ENCODE results near the gene PANX3.

The PANX3 gene, protein sequence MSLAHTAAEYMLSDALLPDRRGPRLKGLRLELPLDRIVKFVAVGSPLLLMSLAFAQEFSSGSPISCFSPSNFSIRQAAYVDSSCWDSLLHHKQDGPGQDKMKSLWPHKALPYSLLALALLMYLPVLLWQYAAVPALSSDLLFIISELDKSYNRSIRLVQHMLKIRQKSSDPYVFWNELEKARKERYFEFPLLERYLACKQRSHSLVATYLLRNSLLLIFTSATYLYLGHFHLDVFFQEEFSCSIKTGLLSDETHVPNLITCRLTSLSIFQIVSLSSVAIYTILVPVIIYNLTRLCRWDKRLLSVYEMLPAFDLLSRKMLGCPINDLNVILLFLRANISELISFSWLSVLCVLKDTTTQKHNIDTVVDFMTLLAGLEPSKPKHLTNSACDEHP

DNA sequence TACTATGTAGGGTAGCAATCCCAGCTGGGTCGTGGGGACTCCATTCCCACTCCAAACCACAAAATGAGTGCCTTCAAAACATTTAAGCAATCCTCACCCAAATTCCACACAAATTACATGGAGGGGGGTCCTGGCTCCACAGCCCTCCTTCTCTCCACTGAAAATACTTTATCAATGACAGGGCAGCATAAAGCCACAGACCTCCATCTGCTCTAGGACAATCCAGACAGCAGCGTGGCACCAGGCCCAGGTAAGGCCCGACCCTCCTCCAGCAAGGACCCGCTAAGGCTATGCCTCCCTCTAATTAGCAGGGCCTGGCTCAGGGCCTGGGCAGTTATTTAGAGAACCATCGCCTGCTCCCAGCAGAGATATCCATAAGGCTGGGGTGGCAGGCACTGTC, at the start of gene PANX3:
Gene PANX3 (plus strand): TSS at position 365 of the 400 bp plus-strand sequence. CDS start 129 bp downstream, outside the sequence.
- TF ChIP-seq GATA3 (IDR thresholded peaks at IDR 0.05; ENCODE audit: low read depth, low read length) (no peak), GATA2 (IDR thresholded peaks at IDR 0.05; ENCODE audit: low read depth, low read length) (no peak)

DNA sequence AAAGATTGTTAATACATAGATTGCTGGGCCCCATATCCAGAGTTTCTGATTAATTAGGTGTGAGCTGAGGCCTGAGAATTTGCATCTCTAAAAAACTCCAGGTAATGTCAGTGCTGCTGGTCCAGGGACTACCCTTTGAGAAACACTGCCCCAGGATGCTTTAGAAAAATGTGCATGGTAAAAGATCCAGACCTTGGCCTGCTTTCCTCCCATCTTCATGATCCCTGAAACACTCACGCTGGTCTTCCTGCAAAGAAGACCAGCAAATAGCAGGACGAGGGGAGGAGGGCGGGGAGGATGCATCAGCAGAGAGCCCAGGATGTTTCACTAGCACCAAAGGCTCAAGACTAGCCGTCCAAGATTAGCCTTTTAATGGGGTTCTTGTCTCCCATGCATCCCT, 41.5 kb upstream of the PANX3 start, which contains the start of gene OR8A1:
Gene OR8A1 (plus strand): TSS at position 301 of the 400 bp plus-strand sequence. CDS start 123 bp downstream, outside the sequence.
- TF ChIP-seq GATA3 (IDR thresholded peaks at IDR 0.05; ENCODE audit: low read depth, low read length) (no peak), GATA2 (IDR thresholded peaks at IDR 0.05; ENCODE audit: low read depth, low read length) (no peak)

DNA sequence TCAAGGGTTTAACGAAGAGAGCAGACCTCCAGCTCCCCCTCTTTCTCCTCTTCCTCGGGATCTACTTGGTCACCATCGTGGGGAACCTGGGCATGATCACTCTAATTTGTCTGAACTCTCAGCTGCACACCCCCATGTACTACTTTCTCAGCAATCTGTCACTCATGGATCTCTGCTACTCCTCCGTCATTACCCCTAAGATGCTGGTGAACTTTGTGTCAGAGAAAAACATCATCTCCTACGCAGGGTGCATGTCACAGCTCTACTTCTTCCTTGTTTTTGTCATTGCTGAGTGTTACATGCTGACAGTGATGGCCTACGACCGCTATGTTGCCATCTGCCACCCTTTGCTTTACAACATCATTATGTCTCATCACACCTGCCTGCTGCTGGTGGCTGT, 41.1 kb upstream of the PANX3 start:
- TF ChIP-seq GATA2 (IDR thresholded peaks at IDR 0.05; ENCODE audit: low read depth, low read length) (no peak), GATA3 (IDR thresholded peaks at IDR 0.05; ENCODE audit: low read depth, low read length) (no peak)

DNA sequence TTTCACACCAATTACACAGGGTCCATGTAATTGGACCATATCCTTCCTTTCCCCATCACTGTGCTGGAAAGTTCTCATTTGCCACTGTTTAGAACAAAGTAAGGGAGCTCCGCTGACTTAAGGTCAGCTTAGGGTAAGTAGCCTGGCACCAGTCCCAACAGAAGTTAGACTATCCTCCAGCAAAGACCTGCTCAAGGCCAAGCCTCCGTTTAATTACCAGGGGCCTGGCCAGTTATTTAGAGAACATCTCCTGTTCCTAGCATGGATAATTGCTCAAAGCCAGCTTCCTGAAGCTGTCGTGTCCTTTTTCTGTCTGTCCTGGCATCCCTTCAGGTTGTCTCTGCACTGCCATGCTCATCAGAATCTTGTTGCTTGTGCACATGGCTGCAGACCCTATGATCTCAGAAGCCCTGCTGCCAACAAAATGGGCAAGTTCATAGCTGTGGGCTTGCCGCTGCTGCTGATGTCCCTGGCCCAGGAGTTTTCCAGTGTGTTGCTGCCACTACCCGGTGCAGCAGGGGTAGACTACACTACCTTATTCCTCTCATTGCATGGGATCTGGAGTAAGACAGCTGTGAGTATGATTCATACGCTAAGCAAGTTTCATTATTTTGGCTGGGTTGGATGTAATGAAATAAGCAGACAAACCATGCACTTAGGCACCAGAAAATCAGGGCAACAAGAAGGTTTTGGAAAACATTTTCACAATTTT, 33.4 kb upstream of the PANX3 start:
- TF ChIP-seq GATA2 (IDR thresholded peaks at IDR 0.05; ENCODE audit: low read depth, low read length) (no peak), GATA3 (IDR thresholded peaks at IDR 0.05; ENCODE audit: low read depth, low read length) (no peak)

DNA sequence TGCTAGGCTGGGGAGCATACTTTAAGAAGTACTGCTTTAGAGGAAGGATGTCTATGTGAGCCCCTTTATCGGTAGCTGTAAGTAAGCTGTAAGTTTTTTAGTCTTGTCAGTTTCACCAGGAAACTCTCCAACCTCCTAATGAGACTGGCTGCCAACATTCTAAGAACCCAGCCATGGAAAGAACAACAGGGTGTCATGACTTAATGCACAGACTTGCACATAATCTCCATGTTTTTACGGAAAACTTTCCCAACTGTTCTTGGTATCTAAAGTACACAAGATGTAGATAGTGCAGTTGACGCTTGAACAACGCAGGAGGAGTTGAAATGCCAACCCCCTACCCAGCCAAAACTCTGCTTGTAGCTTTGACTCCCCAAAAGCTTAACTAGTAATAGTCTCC, 32.5 kb upstream of the PANX3 start:
- TF ChIP-seq GATA3 (IDR thresholded peaks at IDR 0.05; ENCODE audit: low read depth, low read length) (no peak), GATA2 (IDR thresholded peaks at IDR 0.05; ENCODE audit: low read depth, low read length) (no peak)

DNA sequence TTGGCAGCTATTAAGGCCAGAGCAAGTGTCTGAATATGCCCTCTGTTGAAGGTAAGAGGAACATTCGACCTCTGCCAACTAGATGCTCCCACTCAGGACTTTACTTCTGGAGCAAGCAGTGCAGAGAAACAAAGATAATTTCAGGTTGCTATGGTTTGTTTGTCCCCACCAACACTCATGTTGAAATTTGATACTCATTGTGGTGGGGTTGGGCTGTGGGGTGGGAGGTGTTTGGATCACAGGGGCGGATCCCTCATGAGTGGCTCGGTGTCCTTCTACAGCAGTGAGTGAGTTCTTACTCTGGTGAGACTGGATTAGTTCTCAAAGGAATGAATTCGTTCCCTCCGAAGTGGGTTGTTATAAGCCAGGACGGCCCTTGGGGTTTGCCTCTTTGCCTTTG, 29.4 kb upstream of the PANX3 start:
- no peak for TF ChIP-seq GATA3 (IDR thresholded peaks at IDR 0.05; ENCODE audit: low read depth, low read length)
- TF ChIP-seq GATA2 (IDR thresholded peaks at IDR 0.05; ENCODE audit: low read depth, low read length): no peak

DNA sequence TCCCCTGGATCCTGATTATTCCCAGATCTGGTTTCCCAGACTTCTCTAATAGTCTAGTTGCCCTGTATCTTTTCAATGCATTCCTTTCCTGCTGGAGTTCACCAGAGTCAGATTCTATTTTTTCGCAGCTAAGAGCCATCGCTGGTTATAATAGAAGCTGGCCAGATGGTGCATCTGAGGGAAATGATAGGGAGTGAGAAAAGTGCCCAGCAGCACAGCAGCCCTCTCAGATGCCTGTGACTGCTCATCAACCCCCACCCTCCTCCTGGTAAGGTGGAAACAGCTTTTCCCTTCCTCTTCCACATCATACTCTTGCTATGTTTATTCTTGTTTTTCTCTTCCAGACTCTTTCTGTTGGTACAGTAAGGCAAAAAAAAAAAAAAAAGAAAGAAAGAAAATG, 28.7 kb upstream of the PANX3 start:
- no peak for TF ChIP-seq GATA2 (IDR thresholded peaks at IDR 0.05; ENCODE audit: low read depth, low read length)
- TF ChIP-seq GATA3 (IDR thresholded peaks at IDR 0.05; ENCODE audit: low read depth, low read length): no peak

DNA sequence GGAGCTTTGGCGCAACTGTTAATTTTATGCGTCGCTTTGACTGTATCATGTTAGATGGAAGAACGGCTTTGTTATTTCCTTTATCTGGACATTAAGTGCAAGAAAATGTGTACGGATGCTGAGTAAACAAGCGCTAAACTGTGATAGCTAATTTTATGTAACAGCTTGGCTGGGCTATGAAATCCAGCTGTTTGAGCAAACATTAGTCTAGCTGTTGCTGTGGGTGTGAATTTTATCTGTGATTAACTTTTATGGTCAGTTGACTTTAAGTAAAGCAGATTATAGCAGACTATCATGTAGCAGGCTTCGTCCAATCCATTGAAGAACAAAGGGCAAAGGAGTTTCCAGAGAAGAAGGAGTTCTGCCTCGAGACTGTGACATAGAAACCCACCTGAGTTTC, 27.4 kb upstream of the PANX3 start:
- no peak for TF ChIP-seq GATA3 (IDR thresholded peaks at IDR 0.05; ENCODE audit: low read depth, low read length)
- TF ChIP-seq GATA2 (IDR thresholded peaks at IDR 0.05; ENCODE audit: low read depth, low read length): no peak

DNA sequence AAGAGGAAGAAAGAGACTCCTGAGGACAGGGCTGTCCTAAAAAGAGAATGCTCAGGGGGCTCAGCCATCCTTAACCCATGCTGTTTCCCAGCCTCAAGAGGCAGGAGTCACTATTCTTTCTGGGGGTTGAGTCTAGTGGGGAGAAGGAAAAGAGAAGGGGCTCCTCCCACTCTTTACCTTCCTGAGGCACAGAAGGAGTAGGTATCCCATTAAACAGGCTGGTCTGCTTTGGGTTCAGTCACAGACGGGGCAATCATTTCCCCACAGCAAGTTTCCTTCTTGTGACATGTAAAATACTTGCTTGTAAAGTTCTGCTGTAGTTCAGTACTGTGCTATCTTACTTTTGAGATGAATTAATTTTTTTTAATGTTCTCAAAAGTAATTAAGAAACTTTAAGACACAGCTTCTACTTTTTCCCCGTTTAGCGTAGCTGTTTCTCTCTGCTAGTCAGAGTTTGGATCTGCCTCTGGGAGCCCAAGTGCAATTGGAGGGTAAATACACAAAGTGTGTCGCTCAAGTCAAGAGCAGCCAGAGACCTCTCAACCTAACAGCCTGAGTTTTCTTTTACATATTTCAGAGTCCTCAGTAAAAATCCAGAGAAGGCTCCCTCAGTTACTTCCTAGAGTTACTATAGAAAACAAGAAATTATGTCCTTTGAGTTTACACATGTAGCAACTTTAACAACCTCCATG, 26.4 kb upstream of the PANX3 start:
- TF ChIP-seq GATA3 (IDR thresholded peaks at IDR 0.05; ENCODE audit: low read depth, low read length): no peak
- no peak for TF ChIP-seq GATA2 (IDR thresholded peaks at IDR 0.05; ENCODE audit: low read depth, low read length)

DNA sequence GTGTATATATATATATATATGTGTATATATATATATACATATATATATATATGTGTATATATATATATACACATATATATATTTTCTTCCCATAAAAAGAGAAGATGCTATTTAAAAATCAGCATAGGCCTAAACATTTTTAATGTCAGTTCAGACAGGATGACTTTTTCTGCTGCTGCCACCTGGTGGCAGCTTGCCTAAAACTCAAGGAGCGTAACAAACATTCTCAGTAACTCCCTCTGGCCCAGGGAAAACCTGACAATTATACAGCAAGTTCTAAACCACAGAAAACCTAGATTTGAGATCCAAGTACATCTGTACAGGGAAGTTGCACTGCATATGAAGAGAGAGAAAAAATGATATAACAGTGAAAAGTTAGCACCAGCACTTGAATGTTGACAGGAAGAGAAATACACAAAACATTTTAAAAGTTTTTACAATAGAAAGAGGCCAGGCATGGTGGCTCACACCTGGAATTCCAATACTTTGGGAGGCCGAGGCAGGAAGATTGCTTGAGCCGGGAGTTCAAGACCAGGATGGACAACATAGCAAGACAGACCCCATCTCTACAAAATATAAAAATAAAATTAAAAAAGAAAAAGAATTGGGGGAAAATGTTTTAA, 24.9 kb upstream of the PANX3 start:
- TF ChIP-seq GATA2 (IDR thresholded peaks at IDR 0.05; ENCODE audit: low read depth, low read length) (no peak), GATA3 (IDR thresholded peaks at IDR 0.05; ENCODE audit: low read depth, low read length) (no peak)

DNA sequence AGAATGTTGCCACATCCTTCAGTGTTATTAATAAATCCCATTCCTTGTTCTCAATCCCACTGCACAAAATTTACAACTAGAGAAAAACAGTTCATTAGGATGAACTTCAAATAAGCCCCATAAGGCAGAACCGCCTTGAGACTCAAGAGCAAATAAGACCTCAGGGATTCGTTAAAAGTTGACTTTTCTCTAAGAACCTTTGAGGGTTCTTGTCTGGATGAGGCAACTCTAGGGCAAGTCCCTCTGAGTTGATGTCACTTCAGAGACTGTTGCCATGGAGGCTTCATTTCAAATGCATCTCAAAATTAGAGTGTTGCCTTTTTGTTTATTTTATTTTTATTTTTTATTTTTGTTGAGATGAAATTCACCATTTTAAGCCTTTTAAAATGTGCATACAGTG, 19.8 kb upstream of the PANX3 start:
- no peak for TF ChIP-seq GATA2 (IDR thresholded peaks at IDR 0.05; ENCODE audit: low read depth, low read length)
- TF ChIP-seq GATA3 (IDR thresholded peaks at IDR 0.05; ENCODE audit: low read depth, low read length): no peak

DNA sequence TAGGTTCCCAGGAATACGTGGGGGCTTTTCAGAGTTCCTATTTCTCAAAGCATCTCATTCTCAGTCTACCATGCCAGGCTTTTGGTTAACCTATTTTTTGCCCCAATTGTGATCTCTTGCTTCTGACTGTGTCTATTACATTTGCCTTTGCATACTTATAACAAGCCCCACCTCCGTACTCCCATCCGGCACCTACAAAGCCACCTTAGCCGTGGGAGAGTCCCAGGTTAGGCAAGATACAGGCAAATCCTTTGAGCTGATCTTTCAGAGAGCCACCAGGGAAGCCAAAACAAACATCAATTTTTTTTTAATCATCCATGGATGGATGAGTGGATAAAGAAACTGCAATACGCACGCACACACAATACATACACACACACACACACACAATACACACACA, 18.6 kb upstream of the PANX3 start:
- TF ChIP-seq GATA3 (IDR thresholded peaks at IDR 0.05; ENCODE audit: low read depth, low read length) (no peak), GATA2 (IDR thresholded peaks at IDR 0.05; ENCODE audit: low read depth, low read length) (no peak)

DNA sequence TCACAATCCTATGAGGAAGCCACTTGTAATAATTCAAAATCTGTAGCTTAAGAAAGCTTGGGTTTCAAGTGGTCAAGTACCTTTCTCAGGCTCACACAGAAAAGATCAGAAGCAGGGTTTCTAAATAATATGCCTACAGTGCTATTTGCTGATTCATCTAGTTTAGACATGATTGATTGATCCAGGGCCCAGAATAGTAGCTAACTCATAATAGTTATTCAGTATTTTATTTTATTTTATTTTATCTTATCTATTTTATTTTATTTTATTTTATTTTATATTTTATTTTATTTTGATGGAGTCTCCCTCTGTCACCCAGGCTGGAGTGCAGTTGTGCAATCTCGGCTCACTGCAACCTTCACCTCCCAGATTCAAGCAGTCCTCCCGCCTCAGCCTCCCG, 15.9 kb upstream of the PANX3 start:
- TF ChIP-seq GATA2 (IDR thresholded peaks at IDR 0.05; ENCODE audit: low read depth, low read length): no peak
- TF ChIP-seq GATA3 (IDR thresholded peaks at IDR 0.05; ENCODE audit: low read depth, low read length): no peak

DNA sequence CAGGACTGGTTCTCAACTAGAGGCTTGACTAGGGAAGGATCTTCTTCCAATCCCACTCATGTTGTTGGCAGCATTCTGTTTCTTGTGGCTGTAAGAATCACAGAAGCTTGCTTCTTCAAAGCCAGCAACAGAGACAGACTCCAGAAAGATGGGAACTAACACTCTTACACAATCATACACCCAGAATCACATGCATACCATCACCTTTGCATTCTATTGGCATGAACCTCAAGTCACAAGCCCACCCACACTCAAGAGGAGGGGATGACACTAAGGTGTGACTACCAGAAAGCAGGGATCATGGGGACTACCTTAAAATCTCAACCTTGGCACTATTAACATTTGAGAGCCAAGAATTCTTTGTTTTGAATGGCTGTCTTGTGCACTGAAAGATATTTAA, 13.6 kb upstream of the PANX3 start:
- TF ChIP-seq GATA3 (IDR thresholded peaks at IDR 0.05; ENCODE audit: low read depth, low read length) (no peak), GATA2 (IDR thresholded peaks at IDR 0.05; ENCODE audit: low read depth, low read length) (no peak)
